Activated naive CD4-positive, alpha-beta T cell treated with anti-CD3 and anti-CD28 coated beads, Interleukin-2, amount 10 ng/mL, durations not matched to agents 7 days and 5 days (primary cell): Measurements from ENCODE around the gene SPRR1A.

ENCODE experiments used
- CTCF ChIA-PET: fragments of 350-600 bp; sonication (Branson Sonifier 250); formaldehyde crosslinking; loops from one replicate; lab custom pipeline; 2021; ENCODE audit warnings: antibody characterized with exemption; lab: Charles Lee
- DNase-seq: peaks from one replicate; pipeline ENCODE4 v3.0.0-alpha.2; 2020
- H3K27ac Mint-ChIP-seq: one replicate; pipeline ENCODE4 v1.8.0; 2021; ENCODE audit warnings: mild to moderate bottlenecking, moderate library complexity, mixed read lengths
- H3K27me3 Mint-ChIP-seq: one replicate; pipeline ENCODE4 v1.8.0; 2021; ENCODE audit warnings: mild to moderate bottlenecking, mixed read lengths
- H3K36me3 Mint-ChIP-seq: one replicate; pipeline ENCODE4 v1.8.0; 2021; ENCODE audit warnings: mixed read lengths
- H3K4me1 Mint-ChIP-seq: one replicate; pipeline ENCODE4 v1.8.0; 2021; ENCODE audit warnings: mixed read lengths
- H3K4me3 Mint-ChIP-seq: one replicate; pipeline ENCODE4 v1.8.0; 2021; ENCODE audit warnings: mild to moderate bottlenecking, moderate library complexity, mixed read lengths
- H3K9me3 Mint-ChIP-seq: one replicate; pipeline ENCODE4 v1.8.0; 2021; ENCODE audit warnings: mixed read lengths

Gene SPRR1A

GRCh38 chr1:153030895-153031294 lies 47.0 kb downstream of the SPRR1A start, which contains the start of gene SPRR1B:
Gene SPRR1B (plus strand): TSS chr1:153031203. CDS start chr1:153032346, 1,143 bp downstream.
- no peaks in the 10 kb centered on the region for H3K4me1 Mint-ChIP-seq
- no peak within 1 kb of the TSS for H3K27ac Mint-ChIP-seq
- no peak within 1 kb of the TSS for H3K4me3 Mint-ChIP-seq
- CTCF ChIA-PET = no interaction called here
- H3K9me3 Mint-ChIP-seq = no peaks in the 10 kb centered on the region
- H3K27me3 Mint-ChIP-seq = peaks cover 4% of the 10 kb centered on the region
- no peaks in the 10 kb centered on the region for H3K36me3 Mint-ChIP-seq
- DNase-seq = no peak

GRCh38 chr1:153032073-153032472 lies 48.2 kb downstream of the SPRR1A start:
- CTCF ChIA-PET = no interaction called here
- Mint-ChIP-seq H3K9me3 (no peaks in the 10 kb centered on the region), H3K36me3 (no peaks in the 10 kb centered on the region), H3K27ac (no peak overlapping the region), H3K27me3 (no peaks in the 10 kb centered on the region), H3K4me1 (no peaks in the 10 kb centered on the region), H3K4me3 (no peak overlapping the region)
- DNase-seq = no peak

- H3K27ac Mint-ChIP-seq = no peak overlapping the region
- CTCF ChIA-PET = no interaction called here
- H3K36me3 Mint-ChIP-seq = no peaks in the 10 kb centered on the region
- H3K4me1 Mint-ChIP-seq = no peaks in the 10 kb centered on the region
- no peaks in the 10 kb centered on the region for H3K9me3 Mint-ChIP-seq
- DNase-seq = no peak
- no peak overlapping the region for H3K4me3 Mint-ChIP-seq
- no peaks in the 10 kb centered on the region for H3K27me3 Mint-ChIP-seq
These were observed 48.9 kb downstream of the SPRR1A start for GRCh38 chr1:153032677-153033308.

- Mint-ChIP-seq H3K4me1 (no peaks in the 10 kb centered on the region), H3K9me3 (no peaks in the 10 kb centered on the region), H3K27me3 (no peaks in the 10 kb centered on the region), H3K27ac (no peak overlapping the region), H3K4me3 (no peak overlapping the region), H3K36me3 (no peaks in the 10 kb centered on the region)
- DNase-seq = no peak
- CTCF ChIA-PET = no interaction called here
These were observed 51.3 kb downstream of the SPRR1A start for GRCh38 chr1:153035211-153035610.
